Neural progenitor cell (in vitro differentiated cells): ENCODE results near the gene NEB.

Experiments used
- EZH2 ChIP-seq: fragments of 200-600 bp; sonication (generic); IDR thresholded peaks from 2 replicates; pipeline ENCODE4 v1.6.1; 2017; ENCODE audit warnings: antibody characterized with exemption, mild to moderate bottlenecking, moderate library complexity
- TF ChIP-seq, protein P1 (sequence below): fragments of 200-600 bp; sonication (generic); IDR thresholded peaks from 2 replicates; pipeline ENCODE4 v1.5.1; 2017; ENCODE audit warnings: antibody characterized with exemption, mild to moderate bottlenecking

DNA sequence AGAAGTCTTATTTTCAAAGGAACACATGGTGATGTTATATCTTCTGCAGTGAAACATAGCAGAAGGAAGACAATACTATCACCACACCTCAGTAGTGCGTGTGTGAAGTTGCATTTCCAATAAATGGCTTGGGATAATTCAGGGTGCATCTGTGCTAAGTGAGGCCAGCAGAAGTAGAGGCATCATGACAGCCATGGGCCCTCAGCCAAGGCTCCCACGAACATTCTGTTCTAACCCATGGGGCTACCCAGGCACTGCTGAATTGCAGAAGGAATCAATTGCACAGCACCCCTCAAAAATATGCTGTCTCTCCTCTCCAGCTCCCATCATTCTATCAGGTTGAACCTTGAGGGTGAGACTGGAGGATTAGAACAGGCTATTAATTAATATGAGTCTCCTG, 185.1 kb downstream of the NEB start:
- TF ChIP-seq, protein P1, sequence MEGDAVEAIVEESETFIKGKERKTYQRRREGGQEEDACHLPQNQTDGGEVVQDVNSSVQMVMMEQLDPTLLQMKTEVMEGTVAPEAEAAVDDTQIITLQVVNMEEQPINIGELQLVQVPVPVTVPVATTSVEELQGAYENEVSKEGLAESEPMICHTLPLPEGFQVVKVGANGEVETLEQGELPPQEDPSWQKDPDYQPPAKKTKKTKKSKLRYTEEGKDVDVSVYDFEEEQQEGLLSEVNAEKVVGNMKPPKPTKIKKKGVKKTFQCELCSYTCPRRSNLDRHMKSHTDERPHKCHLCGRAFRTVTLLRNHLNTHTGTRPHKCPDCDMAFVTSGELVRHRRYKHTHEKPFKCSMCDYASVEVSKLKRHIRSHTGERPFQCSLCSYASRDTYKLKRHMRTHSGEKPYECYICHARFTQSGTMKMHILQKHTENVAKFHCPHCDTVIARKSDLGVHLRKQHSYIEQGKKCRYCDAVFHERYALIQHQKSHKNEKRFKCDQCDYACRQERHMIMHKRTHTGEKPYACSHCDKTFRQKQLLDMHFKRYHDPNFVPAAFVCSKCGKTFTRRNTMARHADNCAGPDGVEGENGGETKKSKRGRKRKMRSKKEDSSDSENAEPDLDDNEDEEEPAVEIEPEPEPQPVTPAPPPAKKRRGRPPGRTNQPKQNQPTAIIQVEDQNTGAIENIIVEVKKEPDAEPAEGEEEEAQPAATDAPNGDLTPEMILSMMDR = no peak
- no peak for TF ChIP-seq EZH2
